GM23338 (cell line): ENCODE measurements around the gene MCFD2. TPM values are rescaled to one million over a fixed set of nuclear protein-coding genes. Genes with fewer than 3 reads are reported as not detected.

Experiments used
- ATAC-seq: fragments of 200-7000 bp; cut with Tn5 transposase; 3 replicates; pipeline ENCODE4 v1.9.1; 2020
- DNase-seq: peaks from one replicate; pipeline ENCODE4 v3.0.0-alpha.2; 2015; ENCODE audit warnings: low spot score
- H2AFZ ChIP-seq: fragments of 200-600 bp; sonication (generic); 2 replicates; pipeline ENCODE4 v1.8.0; 2016; ENCODE audit warnings: antibody characterized with exemption, mild to moderate bottlenecking, moderate library complexity
- H3F3A ChIP-seq: fragments of 200-600 bp; sonication (generic); replicated peaks from 2 replicates; pipeline ENCODE4 v1.8.0; 2017; ENCODE audit warnings: antibody characterized with exemption, mixed run types, low read depth
- H3K27ac ChIP-seq: fragments of 200-600 bp; sonication (generic); 2 replicates; pipeline ENCODE4 v1.6.1; 2016; ENCODE audit warnings: low read depth
- H3K27me3 ChIP-seq: fragments of 200-600 bp; sonication (generic); 2 replicates; pipeline ENCODE4 v1.8.0; 2016; ENCODE audit warnings: mild to moderate bottlenecking, mixed run types, moderate library complexity; ENCODE audit not compliant: insufficient read depth
- H3K36me3 ChIP-seq: fragments of 200-600 bp; sonication (generic); 2 replicates; pipeline ENCODE4 v1.8.0; 2016; ENCODE audit warnings: mild to moderate bottlenecking; ENCODE audit not compliant: insufficient read depth
- H3K4me1 ChIP-seq: fragments of 200-600 bp; sonication (generic); 2 replicates; pipeline ENCODE4 v1.8.0; 2016; ENCODE audit warnings: mild to moderate bottlenecking, moderate library complexity; ENCODE audit not compliant: insufficient read depth
- H3K4me2 ChIP-seq: fragments of 200-600 bp; sonication (generic); 2 replicates; pipeline ENCODE4 v1.7.1; 2017; ENCODE audit warnings: mixed run types
- H3K4me3 ChIP-seq: fragments of 200-600 bp; sonication (generic); 2 replicates; pipeline ENCODE4 v1.6.1; 2016; ENCODE audit warnings: mixed run types
- H3K79me2 ChIP-seq: fragments of 200-600 bp; sonication (generic); replicated peaks from 2 replicates; pipeline ENCODE4 v1.8.0; 2017; ENCODE audit warnings: mild to moderate bottlenecking; ENCODE audit not compliant: insufficient read depth
- H3K9me2 ChIP-seq: fragments of 200-600 bp; sonication (generic); 2 replicates; pipeline ENCODE4 v1.8.0; 2017; ENCODE audit not compliant: insufficient read depth
- H4K20me1 ChIP-seq: fragments of 200-600 bp; sonication (generic); replicated peaks from 2 replicates; pipeline ENCODE4 v1.8.0; 2017; ENCODE audit warnings: mild to moderate bottlenecking; ENCODE audit not compliant: insufficient read depth
- H3K27ac Mint-ChIP-seq: 2 replicates; pipeline ENCODE4 v1.8.0; 2020; ENCODE audit warnings: inconsistent platforms, mild to moderate bottlenecking, moderate library complexity, mixed read lengths
- H3K27me3 Mint-ChIP-seq: 3 replicates; pipeline ENCODE4 v1.8.0; 2022; ENCODE audit warnings: low read depth, mild to moderate bottlenecking, moderate library complexity, mixed read lengths, inconsistent platforms; ENCODE audit not compliant: insufficient read depth, poor library complexity
- H3K36me3 Mint-ChIP-seq: 3 replicates; pipeline ENCODE4 v1.8.0; 2021; ENCODE audit warnings: low read depth, mild to moderate bottlenecking, inconsistent platforms, moderate library complexity, mixed read lengths
- H3K4me1 Mint-ChIP-seq: 3 replicates; pipeline ENCODE4 v1.8.0; 2020; ENCODE audit warnings: mild to moderate bottlenecking, inconsistent platforms, mixed read lengths
- H3K4me3 Mint-ChIP-seq: 3 replicates; pipeline ENCODE4 v1.8.0; 2021; ENCODE audit warnings: moderate library complexity, mild to moderate bottlenecking, inconsistent platforms, mixed read lengths
- H3K9me3 Mint-ChIP-seq: 3 replicates; pipeline ENCODE4 v1.8.0; 2020; ENCODE audit warnings: moderate library complexity, mild to moderate bottlenecking, inconsistent platforms, mixed read lengths
- CREB1 ChIP-seq: fragments of 250-450 bp; sonication (Bioruptor Pico); IDR thresholded peaks from 2 replicates; pipeline ENCODE4 v1.5.0; 2020; ENCODE audit warnings: low read depth, mild to moderate bottlenecking, moderate library complexity
- EZH2 ChIP-seq: fragments of 200-600 bp; sonication (generic); IDR thresholded peaks from one replicate; pipeline ENCODE4 v1.8.0; 2017; ENCODE audit warnings: antibody characterized with exemption, mild to moderate bottlenecking, low read depth; ENCODE audit not compliant: unreplicated experiment
- EZH2phosphoT487 ChIP-seq: fragments of 200-600 bp; sonication (generic); IDR thresholded peaks from one replicate; pipeline ENCODE4 v1.8.1; 2018; ENCODE audit warnings: antibody characterized with exemption; ENCODE audit not compliant: unreplicated experiment
- JUNB ChIP-seq: IDR thresholded peaks from one replicate; pipeline ENCODE4 v1.6.1; 2016; ENCODE audit warnings: antibody characterized with exemption; ENCODE audit not compliant: unreplicated experiment
- NANOG ChIP-seq: IDR thresholded peaks from 2 replicates; pipeline ENCODE4 v1.6.1; 2016; ENCODE audit warnings: antibody characterized with exemption, borderline replicate concordance
- POLR2AphosphoS5 ChIP-seq: IDR thresholded peaks from 2 replicates; pipeline ENCODE4 v1.6.1; 2016; ENCODE audit warnings: antibody characterized with exemption, low read depth
- STAT1 ChIP-seq: IDR thresholded peaks from one replicate; pipeline ENCODE4 v1.6.1; 2016; ENCODE audit warnings: antibody characterized with exemption; ENCODE audit not compliant: unreplicated experiment
- ZNF114 ChIP-seq: fragments of 250-450 bp; sonication (Bioruptor Pico); IDR thresholded peaks from 2 replicates; pipeline ENCODE4 v1.5.0; 2020; ENCODE audit warnings: mild to moderate bottlenecking, moderate library complexity
- ZNF331 ChIP-seq: fragments of 250-450 bp; sonication (Bioruptor Pico); IDR thresholded peaks from 2 replicates; pipeline ENCODE4 v1.5.0; 2020; ENCODE audit warnings: low read depth, mild to moderate bottlenecking, moderate library complexity
- polyA plus RNA-seq: library from polyadenylated mRNA; unstranded; fragments of >200 nt; fragmentation: Nextera tagmentation; extraction: Ambion mirVana; gene quantifications from 2 replicates; pipeline ENCODE4 v1.2.1, GENCODE V29; 2016
- total RNA-seq: library from RNA; depleted of rRNA; stranded (reverse); fragments of >200 nt; shearing (Covaris generic); gene quantifications from 2 replicates; pipeline ENCODE4 v1.2.3, GENCODE V29; 2014
- TF ChIP-seq, protein P1 (sequence below), 2 experiments: fragments of 200-600 bp in 1 of 2; sonication (generic) in 1 of 2; conservative IDR thresholded peaks; 2 replicates each; pipeline versions ENCODE4 v1.5.1 to v1.6.1; 2016 to 2017; ENCODE audit warnings: antibody characterized with exemption in 2 of 2, low read depth in 2 of 2, mild to moderate bottlenecking in 2 of 2, moderate library complexity in 1 of 2
- TF ChIP-seq, protein P2 (sequence below): IDR thresholded peaks from one replicate; pipeline ENCODE4 v1.6.1; 2018; ENCODE audit warnings: antibody characterized with exemption; ENCODE audit not compliant: unreplicated experiment
- TF ChIP-seq, protein P3 (sequence below): IDR thresholded peaks from 2 replicates; pipeline ENCODE4 v1.6.1; 2016; ENCODE audit warnings: antibody characterized with exemption
- TF ChIP-seq, protein P4 (sequence below): fragments of 250-450 bp; sonication (Bioruptor Pico); IDR thresholded peaks from 2 replicates; pipeline ENCODE4 v1.5.0; 2020; ENCODE audit warnings: mild to moderate bottlenecking, moderate library complexity

Gene MCFD2
- total and polyA plus RNA-seq, 2 experiments from 2014 or later, result 55.1 to 91.9 TPM

DNA sequence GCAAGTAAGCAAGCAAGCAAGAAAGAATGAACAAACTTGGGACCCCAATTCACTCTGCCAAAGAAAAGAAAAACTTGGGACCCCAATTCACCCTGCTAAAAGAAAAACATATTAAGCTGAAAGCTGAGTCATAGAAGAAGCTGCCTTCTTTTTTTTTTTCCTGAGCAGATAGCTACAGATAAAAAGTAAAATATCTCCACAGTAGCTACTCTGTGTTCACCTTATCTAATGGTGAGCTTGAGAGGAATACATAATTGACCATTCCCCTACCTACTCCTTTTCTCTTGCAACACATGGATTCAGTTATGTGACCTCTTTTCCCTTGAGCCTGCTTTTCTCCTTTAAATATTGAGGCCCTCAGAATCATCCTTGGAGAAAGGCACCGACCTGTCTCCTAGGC lies 63.0 kb downstream of the MCFD2 start:
- H3F3A ChIP-seq, result no peaks in the 10 kb centered on the region
- ATAC-seq, result no peak
- H3K36me3 ChIP-seq, result no peaks in the 10 kb centered on the region
- H3K4me1 Mint-ChIP-seq, result no peaks in the 10 kb centered on the region
- no peak overlapping the region for H3K27ac Mint-ChIP-seq
- no peaks in the 10 kb centered on the region for H3K9me2 ChIP-seq
- TF ChIP-seq STAT1 (no peak), ZNF114 (CRISPR knock-in tag) (no peak), NANOG (no peak), POLR2AphosphoS5 (no peak), EZH2phosphoT487 (no peak), EZH2 (no peak), ZNF331 (CRISPR knock-in tag) (no peak), JUNB (no peak), CREB1 (no peak)
- TF ChIP-seq, protein P1, sequence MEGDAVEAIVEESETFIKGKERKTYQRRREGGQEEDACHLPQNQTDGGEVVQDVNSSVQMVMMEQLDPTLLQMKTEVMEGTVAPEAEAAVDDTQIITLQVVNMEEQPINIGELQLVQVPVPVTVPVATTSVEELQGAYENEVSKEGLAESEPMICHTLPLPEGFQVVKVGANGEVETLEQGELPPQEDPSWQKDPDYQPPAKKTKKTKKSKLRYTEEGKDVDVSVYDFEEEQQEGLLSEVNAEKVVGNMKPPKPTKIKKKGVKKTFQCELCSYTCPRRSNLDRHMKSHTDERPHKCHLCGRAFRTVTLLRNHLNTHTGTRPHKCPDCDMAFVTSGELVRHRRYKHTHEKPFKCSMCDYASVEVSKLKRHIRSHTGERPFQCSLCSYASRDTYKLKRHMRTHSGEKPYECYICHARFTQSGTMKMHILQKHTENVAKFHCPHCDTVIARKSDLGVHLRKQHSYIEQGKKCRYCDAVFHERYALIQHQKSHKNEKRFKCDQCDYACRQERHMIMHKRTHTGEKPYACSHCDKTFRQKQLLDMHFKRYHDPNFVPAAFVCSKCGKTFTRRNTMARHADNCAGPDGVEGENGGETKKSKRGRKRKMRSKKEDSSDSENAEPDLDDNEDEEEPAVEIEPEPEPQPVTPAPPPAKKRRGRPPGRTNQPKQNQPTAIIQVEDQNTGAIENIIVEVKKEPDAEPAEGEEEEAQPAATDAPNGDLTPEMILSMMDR (conservative IDR thresholded peaks at IDR 0.05; ENCODE audit: low read depth in 2 of 2), result no peak
- TF ChIP-seq, protein P2, sequence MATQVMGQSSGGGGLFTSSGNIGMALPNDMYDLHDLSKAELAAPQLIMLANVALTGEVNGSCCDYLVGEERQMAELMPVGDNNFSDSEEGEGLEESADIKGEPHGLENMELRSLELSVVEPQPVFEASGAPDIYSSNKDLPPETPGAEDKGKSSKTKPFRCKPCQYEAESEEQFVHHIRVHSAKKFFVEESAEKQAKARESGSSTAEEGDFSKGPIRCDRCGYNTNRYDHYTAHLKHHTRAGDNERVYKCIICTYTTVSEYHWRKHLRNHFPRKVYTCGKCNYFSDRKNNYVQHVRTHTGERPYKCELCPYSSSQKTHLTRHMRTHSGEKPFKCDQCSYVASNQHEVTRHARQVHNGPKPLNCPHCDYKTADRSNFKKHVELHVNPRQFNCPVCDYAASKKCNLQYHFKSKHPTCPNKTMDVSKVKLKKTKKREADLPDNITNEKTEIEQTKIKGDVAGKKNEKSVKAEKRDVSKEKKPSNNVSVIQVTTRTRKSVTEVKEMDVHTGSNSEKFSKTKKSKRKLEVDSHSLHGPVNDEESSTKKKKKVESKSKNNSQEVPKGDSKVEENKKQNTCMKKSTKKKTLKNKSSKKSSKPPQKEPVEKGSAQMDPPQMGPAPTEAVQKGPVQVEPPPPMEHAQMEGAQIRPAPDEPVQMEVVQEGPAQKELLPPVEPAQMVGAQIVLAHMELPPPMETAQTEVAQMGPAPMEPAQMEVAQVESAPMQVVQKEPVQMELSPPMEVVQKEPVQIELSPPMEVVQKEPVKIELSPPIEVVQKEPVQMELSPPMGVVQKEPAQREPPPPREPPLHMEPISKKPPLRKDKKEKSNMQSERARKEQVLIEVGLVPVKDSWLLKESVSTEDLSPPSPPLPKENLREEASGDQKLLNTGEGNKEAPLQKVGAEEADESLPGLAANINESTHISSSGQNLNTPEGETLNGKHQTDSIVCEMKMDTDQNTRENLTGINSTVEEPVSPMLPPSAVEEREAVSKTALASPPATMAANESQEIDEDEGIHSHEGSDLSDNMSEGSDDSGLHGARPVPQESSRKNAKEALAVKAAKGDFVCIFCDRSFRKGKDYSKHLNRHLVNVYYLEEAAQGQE, result no peak
- TF ChIP-seq, protein P3, sequence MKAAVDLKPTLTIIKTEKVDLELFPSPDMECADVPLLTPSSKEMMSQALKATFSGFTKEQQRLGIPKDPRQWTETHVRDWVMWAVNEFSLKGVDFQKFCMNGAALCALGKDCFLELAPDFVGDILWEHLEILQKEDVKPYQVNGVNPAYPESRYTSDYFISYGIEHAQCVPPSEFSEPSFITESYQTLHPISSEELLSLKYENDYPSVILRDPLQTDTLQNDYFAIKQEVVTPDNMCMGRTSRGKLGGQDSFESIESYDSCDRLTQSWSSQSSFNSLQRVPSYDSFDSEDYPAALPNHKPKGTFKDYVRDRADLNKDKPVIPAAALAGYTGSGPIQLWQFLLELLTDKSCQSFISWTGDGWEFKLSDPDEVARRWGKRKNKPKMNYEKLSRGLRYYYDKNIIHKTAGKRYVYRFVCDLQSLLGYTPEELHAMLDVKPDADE, result no peak
- TF ChIP-seq, protein P4, sequence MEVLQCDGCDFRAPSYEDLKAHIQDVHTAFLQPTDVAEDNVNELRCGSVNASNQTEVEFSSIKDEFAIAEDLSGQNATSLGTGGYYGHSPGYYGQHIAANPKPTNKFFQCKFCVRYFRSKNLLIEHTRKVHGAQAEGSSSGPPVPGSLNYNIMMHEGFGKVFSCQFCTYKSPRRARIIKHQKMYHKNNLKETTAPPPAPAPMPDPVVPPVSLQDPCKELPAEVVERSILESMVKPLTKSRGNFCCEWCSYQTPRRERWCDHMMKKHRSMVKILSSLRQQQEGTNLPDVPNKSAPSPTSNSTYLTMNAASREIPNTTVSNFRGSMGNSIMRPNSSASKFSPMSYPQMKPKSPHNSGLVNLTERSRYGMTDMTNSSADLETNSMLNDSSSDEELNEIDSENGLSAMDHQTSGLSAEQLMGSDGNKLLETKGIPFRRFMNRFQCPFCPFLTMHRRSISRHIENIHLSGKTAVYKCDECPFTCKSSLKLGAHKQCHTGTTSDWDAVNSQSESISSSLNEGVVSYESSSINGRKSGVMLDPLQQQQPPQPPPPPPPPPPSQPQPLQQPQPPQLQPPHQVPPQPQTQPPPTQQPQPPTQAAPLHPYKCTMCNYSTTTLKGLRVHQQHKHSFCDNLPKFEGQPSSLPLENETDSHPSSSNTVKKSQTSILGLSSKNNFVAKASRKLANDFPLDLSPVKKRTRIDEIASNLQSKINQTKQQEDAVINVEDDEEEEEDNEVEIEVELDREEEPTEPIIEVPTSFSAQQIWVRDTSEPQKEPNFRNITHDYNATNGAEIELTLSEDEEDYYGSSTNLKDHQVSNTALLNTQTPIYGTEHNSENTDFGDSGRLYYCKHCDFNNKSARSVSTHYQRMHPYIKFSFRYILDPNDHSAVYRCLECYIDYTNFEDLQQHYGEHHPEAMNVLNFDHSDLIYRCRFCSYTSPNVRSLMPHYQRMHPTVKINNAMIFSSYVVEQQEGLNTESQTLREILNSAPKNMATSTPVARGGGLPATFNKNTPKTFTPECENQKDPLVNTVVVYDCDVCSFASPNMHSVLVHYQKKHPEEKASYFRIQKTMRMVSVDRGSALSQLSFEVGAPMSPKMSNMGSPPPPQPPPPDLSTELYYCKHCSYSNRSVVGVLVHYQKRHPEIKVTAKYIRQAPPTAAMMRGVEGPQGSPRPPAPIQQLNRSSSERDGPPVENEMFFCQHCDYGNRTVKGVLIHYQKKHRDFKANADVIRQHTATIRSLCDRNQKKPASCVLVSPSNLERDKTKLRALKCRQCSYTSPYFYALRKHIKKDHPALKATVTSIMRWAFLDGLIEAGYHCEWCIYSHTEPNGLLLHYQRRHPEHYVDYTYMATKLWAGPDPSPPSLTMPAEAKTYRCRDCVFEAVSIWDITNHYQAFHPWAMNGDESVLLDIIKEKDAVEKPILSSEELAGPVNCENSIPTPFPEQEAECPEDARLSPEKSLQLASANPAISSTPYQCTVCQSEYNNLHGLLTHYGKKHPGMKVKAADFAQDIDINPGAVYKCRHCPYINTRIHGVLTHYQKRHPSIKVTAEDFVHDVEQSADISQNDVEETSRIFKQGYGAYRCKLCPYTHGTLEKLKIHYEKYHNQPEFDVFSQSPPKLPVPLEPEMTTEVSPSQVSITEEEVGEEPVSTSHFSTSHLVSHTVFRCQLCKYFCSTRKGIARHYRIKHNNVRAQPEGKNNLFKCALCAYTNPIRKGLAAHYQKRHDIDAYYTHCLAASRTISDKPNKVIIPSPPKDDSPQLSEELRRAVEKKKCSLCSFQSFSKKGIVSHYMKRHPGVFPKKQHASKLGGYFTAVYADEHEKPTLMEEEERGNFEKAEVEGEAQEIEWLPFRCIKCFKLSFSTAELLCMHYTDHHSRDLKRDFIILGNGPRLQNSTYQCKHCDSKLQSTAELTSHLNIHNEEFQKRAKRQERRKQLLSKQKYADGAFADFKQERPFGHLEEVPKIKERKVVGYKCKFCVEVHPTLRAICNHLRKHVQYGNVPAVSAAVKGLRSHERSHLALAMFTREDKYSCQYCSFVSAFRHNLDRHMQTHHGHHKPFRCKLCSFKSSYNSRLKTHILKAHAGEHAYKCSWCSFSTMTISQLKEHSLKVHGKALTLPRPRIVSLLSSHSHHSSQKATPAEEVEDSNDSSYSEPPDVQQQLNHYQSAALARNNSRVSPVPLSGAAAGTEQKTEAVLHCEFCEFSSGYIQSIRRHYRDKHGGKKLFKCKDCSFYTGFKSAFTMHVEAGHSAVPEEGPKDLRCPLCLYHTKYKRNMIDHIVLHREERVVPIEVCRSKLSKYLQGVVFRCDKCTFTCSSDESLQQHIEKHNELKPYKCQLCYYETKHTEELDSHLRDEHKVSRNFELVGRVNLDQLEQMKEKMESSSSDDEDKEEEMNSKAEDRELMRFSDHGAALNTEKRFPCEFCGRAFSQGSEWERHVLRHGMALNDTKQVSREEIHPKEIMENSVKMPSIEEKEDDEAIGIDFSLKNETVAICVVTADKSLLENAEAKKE (CRISPR knock-in tag), result no peak
- H3K4me3 Mint-ChIP-seq, result no peak overlapping the region
- H3K27me3 Mint-ChIP-seq, result peaks cover 11% of the 10 kb centered on the region
- no peaks in the 10 kb centered on the region for H3K36me3 Mint-ChIP-seq
- no peaks in the 10 kb centered on the region for H3K4me1 ChIP-seq
- H3K27ac ChIP-seq, result no peak overlapping the region
- no peak overlapping the region for H3K4me3 ChIP-seq
- DNase-seq, result no peak
- no peaks in the 10 kb centered on the region for H3K27me3 ChIP-seq
- no peaks in the 10 kb centered on the region for H4K20me1 ChIP-seq
- H3K4me2 ChIP-seq, result no peak overlapping the region
- H2AFZ ChIP-seq, result no peak overlapping the region
- no peaks in the 10 kb centered on the region for H3K9me3 Mint-ChIP-seq
- no peaks in the 10 kb centered on the region for H3K79me2 ChIP-seq
